ENCODE results near the gene STK25. TPM values are rescaled to one million over a fixed set of nuclear protein-coding genes. Genes with fewer than 3 reads are reported as not detected.

Gene STK25
- total and polyA plus RNA-seq, 10 of the 15 experiments (the other 5 are each of a cell fraction or from before 2014, with no cell fraction given): 6.0 to 154 (median 89.3) TPM

- Histone ChIP-seq H3K27ac (ENCODE audit: control insufficient read depth, insufficient read depth) (no peak overlapping the region), H3K4me2 (ENCODE audit: control insufficient read depth, insufficient read depth) (peak overlapping the region; percentile 17; the same call in 1 of the 2 replicates), H3K9ac (ENCODE audit: control insufficient read depth, insufficient read depth, low read length) (no peak overlapping the region), H3K27me3 (replicated peaks in 1 of 2; ENCODE audit: control insufficient read depth in 2 of 2, insufficient read depth in 2 of 2, low read length in 1 of 2) (no peaks in the 10 kb centered on the region), H3K9me3 (replicated peaks; ENCODE audit: control insufficient read depth, insufficient read depth, low read length) (no peaks in the 10 kb centered on the region), H2AFZ (ENCODE audit: control insufficient read depth, low read depth, low read length) (no peak overlapping the region), H3K36me3 (ENCODE audit: control insufficient read depth in 2 of 2, insufficient read depth in 2 of 2, low read length in 1 of 2) (peaks cover 0 to 4% of the 10 kb centered on the region in 2 experiments; a peak in 3 of 4 replicates), H4K20me1 (ENCODE audit: control insufficient read depth, insufficient read depth) (peaks cover 2% of the 10 kb centered on the region; the same call in 1 of the 2 replicates), H3K4me3 (no peak overlapping the region; the same call in 1 of the 2 replicates), H3K79me2 (ENCODE audit: control insufficient read depth, insufficient read depth, low read length) (peaks cover 33% of the 10 kb centered on the region), H3K4me1 (ENCODE audit: control insufficient read depth, insufficient read depth, low read length) (peaks cover 16% of the 10 kb centered on the region)
- in situ Hi-C loops (cut with MboI) (no loop called here), intact Hi-C loops (cut with micrococcal nuclease; ENCODE audit: unreplicated experiment) (loop anchor here (5.0 kb wide), 2 partner anchors 107 to 148 kb away; partner anchors contain the start of gene FARP2)
- no peak for TF ChIP-seq CHD4 (IDR thresholded peaks at IDR 0.05)
- BruUV-seq (replicated peaks): no TSS peak
- ATAC-seq (no peak), FAIRE-seq (no peak), DNase-seq (ENCODE audit: low read depth, low spot score) (no peak)
- RAD21 ChIA-PET (ENCODE audit: unreplicated experiment): no interaction called here
- POLR2A ChIA-PET: no interaction called here
- SMC1A ChIA-PET (ENCODE audit: uncharacterized antibody, unreplicated experiment): no interaction called here
- CTCF ChIA-PET: no interaction called here
- WGBS (ENCODE audit: insufficient coverage, insufficient replicate concordance, low lambda C conversion rate, missing lambda C conversion rate): 95% methylated on average over 14 of the region's 15 CpGs
Measured at GRCh38 chr2:241505086-241505780, 3.2 kb downstream of the STK25 start.

- intact Hi-C loops (cut with micrococcal nuclease; ENCODE audit: unreplicated experiment): no loop called here
- RAD21 ChIA-PET (ENCODE audit: unreplicated experiment): no interaction called here
- CTCF ChIA-PET: interaction anchor here (0.8 to 1.2 kb wide), 2 partner anchors 9 to 107 kb away, joined by 3 read pairs; no protein-coding TSS in a partner anchor
- no peak for ATAC-seq
- Histone ChIP-seq H3K4me3 (no peak overlapping the region), H3K4me2 (ENCODE audit: control insufficient read depth, insufficient read depth) (no peak overlapping the region), H3K27ac (ENCODE audit: control insufficient read depth, insufficient read depth) (no peak overlapping the region), H2AFZ (ENCODE audit: control insufficient read depth, low read depth, low read length) (no peak overlapping the region), H3K9me3 (replicated peaks; ENCODE audit: control insufficient read depth, insufficient read depth, low read length) (no peaks in the 10 kb centered on the region), H4K20me1 (ENCODE audit: control insufficient read depth, insufficient read depth) (peaks cover 2% of the 10 kb centered on the region; the same call in 1 of the 2 replicates), H3K9ac (ENCODE audit: control insufficient read depth, insufficient read depth, low read length) (no peak overlapping the region), H3K36me3 (ENCODE audit: control insufficient read depth in 2 of 2, insufficient read depth in 2 of 2, low read length in 1 of 2) (peaks cover 2 to 6% of the 10 kb centered on the region in 2 experiments; a peak in 3 of 4 replicates), H3K27me3 (replicated peaks in 1 of 2; ENCODE audit: control insufficient read depth in 2 of 2, insufficient read depth in 2 of 2, low read length in 1 of 2) (no peaks in the 10 kb centered on the region), H3K79me2 (ENCODE audit: control insufficient read depth, insufficient read depth, low read length) (peaks cover 33% of the 10 kb centered on the region), H3K4me1 (ENCODE audit: control insufficient read depth, insufficient read depth, low read length) (peaks cover 9% of the 10 kb centered on the region)
- DNase-seq (ENCODE audit: low read depth, low spot score): no peak
- POLR2A ChIA-PET: no interaction called here
- BruUV-seq (replicated peaks): no TSS peak
- FAIRE-seq: no peak
- in situ Hi-C loops (cut with MboI): no loop called here
- SMC1A ChIA-PET (ENCODE audit: uncharacterized antibody, unreplicated experiment): no interaction called here
- no peak for TF ChIP-seq NR2F1 (conservative IDR thresholded peaks at IDR 0.05)
- WGBS (ENCODE audit: insufficient coverage, insufficient replicate concordance, low lambda C conversion rate, missing lambda C conversion rate): 83% methylated on average over 12 of the region's 12 CpGs
Measured at GRCh38 chr2:241503776-241504392, 4.5 kb downstream of the STK25 start.
